ENCODE results near the gene P2RX5.

Gene P2RX5

DNA sequence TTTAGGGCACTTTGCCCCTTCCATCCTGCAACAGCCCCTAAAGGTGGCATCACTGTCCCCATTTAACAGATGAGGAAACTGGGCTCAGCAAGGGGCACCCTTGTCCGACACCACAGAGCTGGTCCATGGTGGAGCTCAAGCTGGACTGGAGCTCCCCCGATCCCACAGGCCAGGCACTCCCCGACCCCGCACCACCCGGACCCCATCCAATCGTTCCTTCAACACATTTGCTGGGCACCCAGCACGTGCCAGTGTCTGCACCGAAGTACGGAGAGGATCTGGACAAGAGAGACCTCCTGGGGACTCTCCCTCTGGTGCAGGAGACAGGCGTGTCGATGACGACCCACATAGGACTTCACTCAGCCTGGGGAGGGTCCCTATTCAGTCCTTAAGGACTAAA, 13.9 kb downstream of the P2RX5 start:
- DNase-seq (ENCODE audit: low read depth in 2 of 2, low spot score in 1 of 2): no peak

DNA sequence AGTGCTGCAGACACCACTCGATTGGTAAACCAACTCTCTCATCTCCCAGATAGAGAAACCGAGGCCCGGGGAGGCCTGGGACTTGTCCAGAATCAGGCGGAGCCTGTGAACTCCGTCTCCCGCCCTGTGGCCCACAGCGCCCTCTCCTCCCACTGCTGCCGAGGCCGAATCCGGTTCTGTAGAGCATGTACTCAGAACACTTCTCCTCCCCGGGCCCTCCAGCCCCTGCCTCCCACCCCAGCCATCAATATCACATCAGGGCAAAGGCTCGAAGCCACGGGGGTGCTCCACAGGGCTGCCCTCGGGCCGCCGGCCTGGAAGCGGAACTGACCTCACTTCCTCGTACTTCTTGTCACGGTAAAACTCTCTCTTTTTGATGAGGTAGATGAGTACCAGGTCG, 14.4 kb downstream of the P2RX5 start:
- DNase-seq (ENCODE audit: low read depth in 2 of 2, low spot score in 1 of 2): no peak

DNA sequence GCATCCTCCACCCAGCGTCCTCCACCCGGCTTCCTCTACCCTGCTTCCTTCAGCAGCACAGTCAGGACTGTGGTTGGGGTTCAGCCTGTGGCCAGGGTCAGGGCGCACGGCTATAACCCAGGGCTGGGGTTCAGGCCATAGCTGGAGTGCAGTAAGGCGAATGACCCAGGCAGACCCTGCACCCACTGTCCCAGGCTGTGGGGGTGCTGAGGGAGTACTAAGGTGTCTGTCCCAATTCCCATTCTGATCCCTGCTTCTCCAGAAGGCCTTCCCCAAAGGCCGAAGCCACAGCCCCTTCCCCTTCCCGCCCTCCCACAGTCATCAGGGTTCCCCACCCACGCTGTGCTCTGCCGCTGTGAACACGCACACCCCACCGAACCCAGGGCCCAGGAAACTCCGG, 14.9 kb downstream of the P2RX5 start:
- DNase-seq (ENCODE audit: low read depth in 2 of 2, low spot score in 1 of 2): no peak

DNA sequence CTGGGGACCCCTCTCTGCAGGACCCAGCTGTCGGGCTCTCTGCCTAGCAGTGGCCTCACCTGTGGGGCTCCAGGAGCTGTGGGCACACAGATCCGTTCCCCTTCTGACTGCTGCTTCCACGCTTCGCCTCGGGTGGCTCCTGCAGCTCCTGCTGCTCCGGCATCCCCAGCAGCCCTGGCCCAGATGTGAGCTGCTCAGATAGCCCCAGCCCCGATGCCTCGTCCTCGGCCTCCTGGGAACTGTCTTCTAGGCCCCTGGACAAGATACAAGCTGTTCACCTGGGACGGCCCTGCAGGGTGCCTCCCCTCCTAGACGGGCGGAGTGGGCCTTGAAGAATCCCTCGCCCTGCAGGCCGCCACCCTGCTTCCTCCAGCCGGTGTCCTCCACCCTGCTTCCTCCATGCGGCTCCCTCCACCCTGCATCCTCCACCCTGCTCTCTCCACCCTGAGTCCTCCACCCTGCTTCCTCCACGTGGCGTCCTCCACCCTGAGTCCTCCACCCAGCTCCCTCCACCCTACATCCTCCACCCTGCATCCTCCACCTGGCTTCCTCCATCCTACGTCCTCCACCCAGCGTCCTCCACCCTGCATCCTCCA, 16.3 kb downstream of the P2RX5 start:
- no peak for DNase-seq (ENCODE audit: low read depth in 2 of 2, low spot score in 1 of 2)

- DNase-seq (ENCODE audit: low read depth in 2 of 2, low spot score in 1 of 2): no peak
Measured at GRCh38 chr17:3678821-3679530, 17.0 kb downstream of the P2RX5 start.

DNA sequence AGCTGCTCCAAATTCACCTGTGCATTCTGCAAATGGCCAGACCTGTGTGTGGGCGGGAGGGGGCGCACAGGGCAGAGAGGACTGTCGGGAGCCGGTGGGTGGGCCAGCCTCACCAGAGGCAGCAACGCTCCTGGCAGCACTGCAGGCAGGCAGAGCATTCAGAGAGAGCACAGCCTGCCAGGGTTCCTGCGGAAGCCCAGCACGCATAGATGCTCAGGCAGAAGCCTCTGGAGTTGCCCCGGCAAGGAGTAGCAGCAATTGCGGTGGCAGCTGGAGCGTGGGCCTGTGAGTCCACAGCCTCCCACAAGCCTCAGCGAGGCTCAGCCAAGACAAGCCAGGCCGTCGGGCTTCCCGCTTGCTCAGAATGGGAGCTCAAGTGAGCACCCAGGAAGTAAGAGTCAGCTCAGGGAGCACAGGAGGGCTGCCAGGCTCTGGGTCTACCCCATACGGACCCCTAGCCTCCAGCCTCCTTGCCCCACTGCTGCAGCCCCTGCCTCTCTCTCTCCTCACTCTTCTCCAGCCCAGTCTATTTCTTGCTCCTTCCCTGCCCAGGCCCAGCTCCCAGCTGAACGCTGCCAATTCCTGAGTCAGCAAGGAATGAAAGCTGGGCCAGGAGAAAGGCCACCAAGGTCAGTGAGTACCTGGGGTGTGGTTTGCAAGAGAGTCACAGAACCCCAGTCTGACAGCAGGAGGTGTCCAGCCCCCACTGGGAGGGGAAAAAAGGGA, 17.7 kb downstream of the P2RX5 start:
- DNase-seq (ENCODE audit: low read depth in 2 of 2, low spot score in 1 of 2): no peak

DNA sequence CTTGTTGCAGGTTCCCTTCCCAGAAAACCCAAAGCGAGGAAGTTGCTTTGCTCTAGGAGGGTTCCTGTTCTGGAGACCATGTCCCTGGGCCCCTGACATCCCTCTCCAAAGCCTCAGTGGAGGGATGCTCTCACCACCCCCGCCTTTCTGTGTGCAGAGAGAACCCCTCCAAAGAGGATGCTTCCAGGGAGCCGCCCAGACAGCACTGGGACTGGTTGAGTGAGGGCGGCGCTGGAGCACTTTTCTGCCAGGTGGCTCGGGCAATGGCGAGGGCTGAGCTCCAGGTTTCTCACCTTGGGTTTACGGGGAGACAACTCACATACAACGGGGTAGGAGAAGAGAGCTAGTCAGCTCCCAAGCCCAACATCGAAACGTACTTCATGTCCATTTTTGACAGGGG, 20.1 kb downstream of the P2RX5 start:
- DNase-seq (ENCODE audit: low read depth in 2 of 2, low spot score in 1 of 2): no peak

GRCh38 chr17:3672571-3672970, 23.4 kb downstream of the P2RX5 start:
- DNase-seq (ENCODE audit: low read depth in 2 of 2, low spot score in 1 of 2): no peak

DNA sequence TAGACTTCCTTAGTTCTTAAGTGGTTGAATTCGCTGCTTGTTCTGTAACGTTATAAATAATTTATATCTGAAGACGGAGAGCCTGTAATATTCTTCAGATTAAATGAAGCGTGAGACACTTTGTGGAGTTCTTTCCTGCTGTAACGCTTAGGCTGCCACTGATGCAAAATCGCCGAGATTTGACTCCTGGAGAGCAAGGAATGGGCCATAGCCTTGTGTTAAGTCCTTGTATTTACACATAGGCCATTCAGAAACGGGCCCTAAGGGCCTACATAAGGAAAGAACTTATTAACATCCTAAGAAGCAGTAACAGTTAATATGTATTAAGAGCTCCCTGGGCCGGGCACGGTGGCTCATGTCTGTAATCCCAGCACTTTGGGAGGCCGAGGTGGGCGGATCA, 26.4 kb downstream of the P2RX5 start:
- no peak for DNase-seq (ENCODE audit: low read depth in 2 of 2, low spot score in 1 of 2)

DNA sequence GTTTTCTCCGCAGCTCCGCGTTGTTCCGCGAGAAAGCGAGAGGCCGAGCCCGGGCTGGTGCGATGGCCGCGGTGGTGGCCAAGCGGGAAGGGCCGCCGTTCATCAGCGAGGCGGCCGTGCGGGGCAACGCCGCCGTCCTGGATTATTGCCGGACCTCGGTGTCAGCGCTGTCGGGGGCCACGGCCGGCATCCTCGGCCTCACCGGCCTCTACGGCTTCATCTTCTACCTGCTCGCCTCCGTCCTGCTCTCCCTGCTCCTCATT, 26.9 kb downstream of the P2RX5 start:
- no peak for DNase-seq (ENCODE audit: low read depth in 2 of 2, low spot score in 1 of 2)

- peak; percentile 99 for DNase-seq (ENCODE audit: low read depth in 2 of 2, low spot score in 1 of 2)
Measured at GRCh38 chr17:3668279-3669084, 27.5 kb downstream of the P2RX5 start, which contains the start of the genes EMC6 and TAX1BP3. TSS of gene EMC6 (plus strand) at chr17:3668812. CDS start at chr17:3669147, 335 bp downstream. TSS of gene TAX1BP3 (minus strand) at chr17:3668578. CDS start at chr17:3668526, 52 bp downstream.

- no peak for DNase-seq (ENCODE audit: low read depth in 2 of 2, low spot score in 1 of 2)
Measured at GRCh38 chr17:3667366-3668278, 28.3 kb downstream of the P2RX5 start.

DNA sequence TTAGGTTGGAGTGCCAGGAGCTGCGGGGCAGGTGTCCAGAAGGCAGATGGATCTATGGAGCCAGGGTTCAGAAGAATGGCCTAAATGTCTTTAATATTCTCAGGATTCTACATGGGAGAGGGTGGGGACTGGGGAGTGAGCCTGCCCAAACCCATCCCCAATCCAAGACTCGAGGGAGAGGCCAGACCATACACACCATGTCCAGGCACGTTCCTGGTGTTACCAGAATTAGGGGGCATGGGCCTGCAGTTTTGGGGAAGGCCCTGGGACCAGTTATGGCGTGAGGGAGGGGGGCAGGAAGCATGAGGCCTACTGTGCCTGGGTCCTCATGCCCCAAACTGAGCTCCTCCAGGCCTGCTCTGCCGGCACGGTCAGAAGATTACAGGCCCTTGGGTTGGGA, 29.4 kb downstream of the P2RX5 start:
- DNase-seq (ENCODE audit: low read depth in 2 of 2, low spot score in 1 of 2): no peak

DNA sequence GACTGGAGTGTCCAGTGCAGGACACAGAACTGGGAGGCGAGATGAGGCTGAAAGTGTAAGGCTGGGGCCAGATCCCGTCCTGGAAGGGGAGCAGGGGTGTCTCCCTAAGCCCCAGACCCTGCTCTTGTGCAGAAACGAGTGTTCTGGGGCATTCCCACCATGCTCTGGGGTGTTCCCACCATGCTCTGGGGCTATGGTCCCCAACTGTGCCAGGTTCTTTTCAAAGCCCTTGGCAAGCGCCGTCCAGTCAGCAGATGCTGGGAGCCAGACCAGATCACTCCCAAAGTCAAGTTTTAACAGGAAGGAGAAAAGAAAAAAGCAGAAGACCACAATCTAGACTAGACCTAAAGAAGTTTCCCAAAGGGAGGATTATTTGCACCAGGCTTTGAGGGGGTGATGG, 30.1 kb downstream of the P2RX5 start:
- DNase-seq (ENCODE audit: low read depth in 2 of 2, low spot score in 1 of 2): no peak

DNA sequence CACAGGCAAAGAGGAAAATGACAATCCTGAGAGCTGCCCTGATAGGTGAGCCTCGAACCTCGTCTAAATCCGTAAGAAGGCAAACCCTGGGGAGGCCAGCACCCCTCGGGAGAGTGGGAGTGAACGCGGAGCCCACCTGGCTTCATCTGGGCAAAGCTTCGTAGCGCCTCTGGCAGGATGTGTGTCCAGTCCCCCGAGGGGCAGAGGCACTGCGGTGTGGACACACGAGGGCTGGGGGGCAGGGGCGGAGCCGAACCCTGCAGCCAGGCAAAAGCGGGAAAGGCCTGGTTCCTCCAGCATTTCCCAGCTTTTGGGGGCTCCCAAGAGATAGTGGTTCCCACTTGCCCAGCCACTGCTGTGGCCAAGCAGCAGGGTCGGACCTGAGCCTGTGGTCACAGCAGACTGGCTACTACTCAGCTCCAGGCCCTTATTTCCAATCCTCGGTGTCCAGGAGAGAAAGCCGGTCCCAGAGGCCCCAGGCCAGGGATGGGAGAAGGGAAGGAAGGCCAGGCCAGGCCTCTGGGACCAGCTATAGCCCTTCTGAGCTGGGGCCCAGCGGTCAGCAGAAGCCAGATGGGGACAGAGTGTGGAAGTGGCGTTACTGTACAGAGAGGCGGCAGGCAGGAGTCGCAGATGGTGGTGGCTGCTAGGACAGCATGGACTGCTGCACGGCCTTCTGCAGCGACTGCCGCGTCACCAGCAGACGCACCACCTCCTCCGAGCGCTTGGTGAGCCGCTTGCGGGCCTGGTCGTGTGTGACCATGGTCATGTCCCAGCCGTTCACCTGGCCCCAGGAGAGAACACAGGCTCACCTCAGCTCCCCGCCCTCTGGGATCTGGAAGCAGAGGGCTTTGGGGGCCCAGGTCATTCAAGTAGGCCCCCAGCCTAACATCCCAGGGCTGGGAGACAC, 32.6 kb downstream of the P2RX5 start:
- no peak for DNase-seq (ENCODE audit: low read depth in 2 of 2, low spot score in 1 of 2)

DNA sequence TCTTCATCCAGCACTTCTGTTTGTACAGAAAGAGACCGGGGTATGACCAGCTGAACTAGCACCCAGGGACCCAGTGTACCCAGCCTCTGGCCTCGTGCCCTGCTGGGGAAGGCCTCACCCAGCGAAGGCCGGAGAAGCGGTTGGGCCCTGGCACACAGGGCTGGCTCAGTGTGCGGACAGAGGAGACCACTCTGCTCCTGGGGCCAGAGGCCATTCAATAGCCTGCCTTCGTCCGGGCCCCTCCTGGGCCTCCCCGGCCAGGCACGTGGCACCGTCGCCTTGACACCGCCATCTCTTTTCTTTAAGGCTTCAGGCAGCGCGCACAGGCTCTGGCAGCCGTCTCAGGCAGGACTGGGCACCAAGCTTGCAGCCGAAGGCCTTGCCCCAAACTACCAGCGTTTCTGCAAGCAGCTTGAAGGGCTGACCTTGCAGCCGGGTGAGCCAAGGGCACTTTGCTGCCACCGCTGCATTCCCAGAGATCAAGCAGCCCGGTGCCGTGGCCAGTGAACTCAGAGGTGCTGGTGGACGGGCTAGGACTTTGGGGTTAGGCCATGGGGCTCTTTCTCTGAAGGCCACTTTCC, 35.6 kb downstream of the P2RX5 start:
- no peak for DNase-seq (ENCODE audit: low read depth in 2 of 2, low spot score in 1 of 2)

DNA sequence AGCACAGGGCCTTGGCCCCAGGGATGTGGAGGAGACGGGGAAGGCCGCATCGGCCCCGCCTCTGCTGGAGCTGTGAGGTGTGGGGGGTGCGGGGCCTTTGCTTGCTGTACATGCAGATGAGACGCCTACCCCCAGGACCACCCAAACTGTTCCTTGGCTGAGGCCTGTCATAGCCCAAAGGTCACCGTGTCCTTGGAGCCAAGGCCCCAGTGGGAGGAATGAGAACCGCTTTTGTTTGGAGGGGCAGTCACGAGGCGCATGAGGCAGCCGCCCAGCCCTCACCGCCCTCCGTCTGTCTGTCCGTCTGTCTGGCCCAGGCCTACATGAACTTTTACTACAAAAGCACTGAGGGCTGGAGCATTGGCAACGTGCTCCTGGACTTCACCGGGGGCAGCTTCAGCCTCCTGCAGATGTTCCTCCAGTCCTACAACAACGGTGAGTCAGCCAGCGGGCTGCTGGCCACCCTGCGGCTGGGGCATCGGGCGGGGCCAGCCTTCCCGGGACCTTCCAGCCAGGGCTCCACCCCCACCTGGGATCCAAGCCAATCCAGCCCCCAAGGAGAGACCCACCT, 36.3 kb downstream of the P2RX5 start:
- no peak for DNase-seq (ENCODE audit: low read depth in 2 of 2, low spot score in 1 of 2)

DNA sequence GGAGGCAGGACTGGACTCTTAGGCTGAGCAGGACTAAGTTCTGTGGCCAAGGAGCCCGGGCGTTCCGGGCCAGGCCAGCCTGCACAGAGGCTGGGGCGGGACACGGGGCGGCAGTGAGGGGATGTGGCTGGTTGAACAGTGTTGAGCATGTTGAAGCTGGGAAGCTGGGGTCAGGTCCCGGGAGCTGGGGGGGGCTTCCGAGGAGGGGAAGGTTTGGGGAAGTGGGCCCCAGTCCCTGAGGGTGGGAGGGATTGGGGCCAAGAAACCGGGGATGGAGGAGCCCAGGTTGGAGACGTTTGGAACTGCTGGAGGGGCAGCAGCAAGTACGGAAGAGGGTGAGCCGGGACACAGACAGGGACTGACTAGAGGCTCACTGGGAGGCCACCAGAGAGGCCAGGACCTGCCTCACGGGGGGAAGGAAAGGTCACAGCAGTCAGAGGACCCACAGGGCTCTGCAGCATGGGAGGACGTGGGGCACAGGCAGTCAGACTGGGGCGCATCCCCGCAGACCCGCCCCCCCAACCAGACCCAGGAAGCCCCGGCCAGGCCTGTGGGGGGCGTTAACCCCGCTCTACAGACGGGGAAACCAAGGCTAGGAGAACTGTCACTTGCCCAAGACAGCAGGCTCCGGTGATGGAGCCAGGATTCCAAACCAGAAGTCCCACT, 37.0 kb downstream of the P2RX5 start:
- DNase-seq (ENCODE audit: low read depth in 2 of 2, low spot score in 1 of 2): no peak
